Left lung (tissue), 10 donors: Measurements from ENCODE around the gene TRAF1. TPM values are rescaled to one million over a fixed set of nuclear protein-coding genes. Genes with fewer than 3 reads are reported as not detected.
A peak's percentile ranks its signal among the peaks of the same experiment; 100 is the strongest.

Experiments
- ATAC-seq: fragments of 200-7000 bp; cut with Tn5 transposase; one replicate; pipeline ENCODE4 v1.9.1; 2020; ENCODE audit warnings: moderate library complexity
- DNase-seq, 4 donors: peaks; one replicate each; pipeline ENCODE4 v3.0.0-alpha.2; 2013 to 2020
- H3K27ac ChIP-seq, 2 donors: fragments of 200-600 bp; sonication (generic) in 1 of 2; one replicate each; pipeline versions ENCODE4 v1.5.0 to v1.8.0; 2020 to 2021
- H3K27me3 ChIP-seq, 2 donors: fragments of 200-600 bp; sonication (generic) in 1 of 2; one replicate each; pipeline versions ENCODE4 v1.5.0 to v1.8.0; 2020 to 2021
- H3K36me3 ChIP-seq, 2 donors: fragments of 200-600 bp; sonication (generic) in 1 of 2; one replicate each; pipeline versions ENCODE4 v1.5.0 to v1.8.0; 2020 to 2021
- H3K4me1 ChIP-seq, 2 donors: fragments of 200-600 bp; one replicate each; pipeline ENCODE4 v1.8.0; 2021
- H3K4me3 ChIP-seq, 2 donors: fragments of 200-600 bp; sonication (generic) in 1 of 2; one replicate each; pipeline versions ENCODE4 v1.5.0 to v1.8.0; 2020 to 2021; ENCODE audit warnings: mild to moderate bottlenecking in 1 of 2
- H3K9me3 ChIP-seq, 2 donors: fragments of 200-600 bp; sonication (generic) in 1 of 2; one replicate each; pipeline versions ENCODE4 v1.5.0 to v1.8.0; 2020 to 2021
- CTCF ChIP-seq, 2 donors: fragments of 200-600 bp; sonication (generic) in 1 of 2; IDR thresholded peaks; one replicate each; pipeline versions ENCODE4 v1.5.0 to v1.8.0; 2021; ENCODE audit warnings: antibody characterized with exemption in 2 of 2
- intact Hi-C, 2 donors: fragments of 100-400 bp; cut with DNase I; formaldehyde crosslinking; loops; one replicate each; pipeline versions ENCODE4 v1.11.2 to v1.14.2; 2022
- polyA plus RNA-seq, 6 donors: library from polyadenylated mRNA; unstranded; fragments of 120-200 nt; gene quantifications; one replicate each; pipeline ENCODE4 v1.2.1, GENCODE V29; 2013; ENCODE audit not compliant: insufficient read length in 6 of 6
- total RNA-seq, 2 donors: library from RNA; stranded (reverse); fragmentation: NEBNext Ultra II Directional; extraction: Animal tissue kit (Norgen Biotek cat#: 25700); gene quantifications; one replicate each; pipeline ENCODE4 v1.2.1, GENCODE V29; 2021
- donor health status: DM: no; HTN: yes; CAD: no.
- donor health status: DM: no; HTN: no; CAD: no.

TRAF1 gene
- total and polyA plus RNA-seq, 8 donors: 4.4 to 10.8 (median 8.5) TPM

GRCh38 chr9:120857481-120857880, 69.1 kb downstream of the TRAF1 start:
- no peak overlapping the region for H3K4me3 ChIP-seq
- no peaks in the 10 kb centered on the region for H3K9me3 ChIP-seq
- no peak for TF ChIP-seq CTCF (IDR thresholded peaks at IDR 0.05)
- no peaks in the 10 kb centered on the region for H3K4me1 ChIP-seq
- no peaks in the 10 kb centered on the region for H3K27me3 ChIP-seq
- ATAC-seq (no peak), DNase-seq (no peak)
- intact Hi-C loops: no loop called here
- no peak overlapping the region for H3K27ac ChIP-seq
- H3K36me3 ChIP-seq: peaks cover 0 to 73% of the 10 kb centered on the region in 2 donors

GRCh38 chr9:120856700-120857099, 69.9 kb downstream of the TRAF1 start:
- intact Hi-C loops: no loop called here
- TF ChIP-seq CTCF (IDR thresholded peaks at IDR 0.05): no peak
- H3K4me1 ChIP-seq: no peaks in the 10 kb centered on the region
- DNase-seq (peak in 1 of 4 donors; percentile 34), ATAC-seq (peak; percentile 49)
- H3K4me3 ChIP-seq: no peak overlapping the region
- H3K9me3 ChIP-seq: no peaks in the 10 kb centered on the region
- H3K36me3 ChIP-seq: peaks cover 0 to 73% of the 10 kb centered on the region in 2 donors
- no peak overlapping the region for H3K27ac ChIP-seq
- no peaks in the 10 kb centered on the region for H3K27me3 ChIP-seq

- peaks cover 0 to 72% of the 10 kb centered on the region in 2 donors for H3K36me3 ChIP-seq
- H3K4me1 ChIP-seq: no peaks in the 10 kb centered on the region
- intact Hi-C loops: no loop called here
Measured at GRCh38 chr9:120855827-120856670, 70.5 kb downstream of the TRAF1 start.

GRCh38 chr9:120854596-120855327, 71.8 kb downstream of the TRAF1 start:
- Histone ChIP-seq H3K4me3 (no peak overlapping the region), H3K4me1 (no peaks in the 10 kb centered on the region), H3K36me3 (peaks cover 0 to 59% of the 10 kb centered on the region in 2 donors), H3K27me3 (no peaks in the 10 kb centered on the region), H3K9me3 (no peaks in the 10 kb centered on the region), H3K27ac (no peak overlapping the region)
- TF ChIP-seq CTCF (IDR thresholded peaks at IDR 0.05): no peak
- DNase-seq (no peak), ATAC-seq (no peak)
- intact Hi-C loops: no loop called here

More at GRCh38 chr9:120855827-120856670, 70.5 kb downstream of the TRAF1 start:
- no peak overlapping the region for H3K27ac ChIP-seq
- TF ChIP-seq CTCF (IDR thresholded peaks at IDR 0.05): no peak
- H3K9me3 ChIP-seq: no peaks in the 10 kb centered on the region
- ATAC-seq (no peak), DNase-seq (no peak)
- no peak overlapping the region for H3K4me3 ChIP-seq
- no peaks in the 10 kb centered on the region for H3K27me3 ChIP-seq

- H3K36me3 ChIP-seq: peaks cover 0 to 50% of the 10 kb centered on the region in 2 donors
- ATAC-seq: no peak
Measured at GRCh38 chr9:120853198-120853597, 73.4 kb downstream of the TRAF1 start.

More at GRCh38 chr9:120853198-120853597, 73.4 kb downstream of the TRAF1 start:
- no peaks in the 10 kb centered on the region for H3K4me1 ChIP-seq
- no peak for TF ChIP-seq CTCF (IDR thresholded peaks at IDR 0.05)
- H3K9me3 ChIP-seq: no peaks in the 10 kb centered on the region
- intact Hi-C loops: no loop called here
- H3K27me3 ChIP-seq: no peaks in the 10 kb centered on the region
- no peak overlapping the region for H3K4me3 ChIP-seq
- no peak for DNase-seq
- H3K27ac ChIP-seq: no peak overlapping the region
